H9 (cell line): Measurements from ENCODE around the gene CLEC16A. TPM values are rescaled to one million over a fixed set of nuclear protein-coding genes. Genes with fewer than 3 reads are reported as not detected.
A peak's percentile ranks its signal among the peaks of the same experiment; 100 is the strongest.

Experiments used
- DNase-seq: peaks from one replicate; pipeline ENCODE4 v3.0.0-alpha.2; 2017
- H2AFZ ChIP-seq: one replicate; pipeline ENCODE4 v1.6.1; 2013; ENCODE audit warnings: mild to moderate bottlenecking, low read length, control low read depth, moderate library complexity
- H2AK5ac ChIP-seq: 2 replicates; pipeline ENCODE4 v1.6.1; 2013; ENCODE audit warnings: low read length, control low read depth, mixed read lengths; ENCODE audit not compliant: insufficient read length
- H2BK120ac ChIP-seq: one replicate; pipeline ENCODE4 v1.6.1; 2013; ENCODE audit warnings: low read depth, mild to moderate bottlenecking, low read length, control low read depth, inconsistent platforms; ENCODE audit not compliant: poor library complexity, severe bottlenecking
- H2BK12ac ChIP-seq: 2 replicates; pipeline ENCODE4 v1.6.1; 2013; ENCODE audit warnings: low read length, control low read depth, mixed read lengths, low read depth; ENCODE audit not compliant: insufficient read length
- H2BK15ac ChIP-seq: 2 replicates; pipeline ENCODE4 v1.6.1; 2013; ENCODE audit warnings: low read depth, low read length, control low read depth
- H2BK20ac ChIP-seq: one replicate; pipeline ENCODE4 v1.6.1; 2013; ENCODE audit warnings: low read depth, mild to moderate bottlenecking, low read length, control low read depth, inconsistent platforms; ENCODE audit not compliant: poor library complexity, severe bottlenecking
- H2BK5ac ChIP-seq: 2 replicates; pipeline ENCODE4 v1.6.1; 2013; ENCODE audit warnings: low read length, control low read depth, mixed read lengths; ENCODE audit not compliant: insufficient read length
- H3K14ac ChIP-seq: 2 replicates; pipeline ENCODE4 v1.6.1; 2013; ENCODE audit warnings: low read length, control low read depth; ENCODE audit not compliant: insufficient read depth
- H3K18ac ChIP-seq: 2 replicates; pipeline ENCODE4 v1.6.1; 2013; ENCODE audit warnings: low read depth, mild to moderate bottlenecking, mixed read lengths, low read length, control low read depth; ENCODE audit not compliant: insufficient read length
- H3K23ac ChIP-seq: 2 replicates; pipeline ENCODE4 v1.6.1; 2013; ENCODE audit warnings: low read length, control low read depth, mixed read lengths, low read depth; ENCODE audit not compliant: insufficient read length
- H3K23me2 ChIP-seq: 2 replicates; pipeline ENCODE4 v1.6.1; 2013; ENCODE audit warnings: low read depth, mild to moderate bottlenecking, mixed read lengths, low read length, control low read depth; ENCODE audit not compliant: insufficient read length, poor library complexity, severe bottlenecking
- H3K27ac ChIP-seq: 2 replicates; pipeline ENCODE4 v1.5.1; 2013; ENCODE audit warnings: low read length, control low read depth, mixed read lengths, low read depth; ENCODE audit not compliant: insufficient read length
- H3K27me3 ChIP-seq: 2 replicates; pipeline ENCODE4 v1.6.1; 2013; ENCODE audit warnings: low read length, control low read depth, inconsistent platforms; ENCODE audit not compliant: insufficient read depth
- H3K4ac ChIP-seq: 2 replicates; pipeline ENCODE4 v1.6.1; 2013; ENCODE audit warnings: low read depth, mild to moderate bottlenecking, control low read depth, inconsistent platforms, low read length, moderate library complexity
- H3K4me1 ChIP-seq: 2 replicates; pipeline ENCODE4 v1.6.1; 2013; ENCODE audit warnings: low read length, control low read depth, inconsistent platforms; ENCODE audit not compliant: insufficient read depth
- H3K4me2 ChIP-seq: 2 replicates; pipeline ENCODE4 v1.6.1; 2013; ENCODE audit warnings: low read length, control low read depth, mixed read lengths; ENCODE audit not compliant: insufficient read length, insufficient read depth
- H3K56ac ChIP-seq: 2 replicates; pipeline ENCODE4 v1.6.1; 2013; ENCODE audit warnings: low read depth, mild to moderate bottlenecking, mixed read lengths, low read length, control low read depth; ENCODE audit not compliant: insufficient read length
- H3K79me1 ChIP-seq: 2 replicates; pipeline ENCODE4 v1.6.1; 2013; ENCODE audit warnings: low read depth, mild to moderate bottlenecking, moderate library complexity, low read length, control low read depth, inconsistent platforms; ENCODE audit not compliant: insufficient read depth, poor library complexity, severe bottlenecking
- H3K79me2 ChIP-seq: 2 replicates; pipeline ENCODE4 v1.6.1; 2013; ENCODE audit warnings: low read length, control low read depth, inconsistent platforms; ENCODE audit not compliant: insufficient read depth
- H3K9ac ChIP-seq: 2 replicates; pipeline ENCODE4 v1.6.1; 2013; ENCODE audit warnings: low read length, control low read depth, mixed read lengths; ENCODE audit not compliant: insufficient read length; ENCODE audit errors: extremely low read depth
- H3K9me3 ChIP-seq: one replicate; pipeline ENCODE4 v1.6.1; 2013; ENCODE audit warnings: low read depth, low read length, inconsistent platforms; ENCODE audit not compliant: control insufficient read depth
- H3T11ph ChIP-seq: one replicate; pipeline ENCODE4 v1.6.1; 2013; ENCODE audit warnings: mild to moderate bottlenecking, low read length, control low read depth, inconsistent platforms
- H4K20me1 ChIP-seq: one replicate; pipeline ENCODE4 v1.6.1; 2013; ENCODE audit not compliant: control insufficient read depth, insufficient read length, insufficient read depth
- H4K5ac ChIP-seq: 2 replicates; pipeline ENCODE4 v1.6.1; 2013; ENCODE audit warnings: low read depth, mild to moderate bottlenecking, mixed read lengths, low read length, control low read depth; ENCODE audit not compliant: insufficient read length
- H4K8ac ChIP-seq: replicated peaks from 2 replicates; pipeline ENCODE4 v1.6.1; 2013; ENCODE audit warnings: low read length, control low read depth, mixed read lengths, low read depth; ENCODE audit not compliant: insufficient read length
- H4K91ac ChIP-seq: 2 replicates; pipeline ENCODE4 v1.6.1; 2013; ENCODE audit warnings: low read depth, mild to moderate bottlenecking, moderate library complexity, mixed read lengths, low read length, control low read depth; ENCODE audit not compliant: insufficient read length
- H3K27ac Mint-ChIP-seq, 3 experiments: 2 replicates in 2 of 3; 3 replicates in 1 of 3; pipeline ENCODE4 v1.8.0; 2020 to 2021; ENCODE audit warnings: mixed read lengths in 3 of 3, mild to moderate bottlenecking in 1 of 3, moderate library complexity in 1 of 3
- H3K27me3 Mint-ChIP-seq: 2 replicates; pipeline ENCODE4 v1.8.0; 2021; ENCODE audit warnings: low read depth, mild to moderate bottlenecking, moderate library complexity, mixed read lengths
- H3K36me3 Mint-ChIP-seq, 3 experiments: 2 replicates in 2 of 3; 3 replicates in 1 of 3; pipeline ENCODE4 v1.8.0; 2020 to 2021; ENCODE audit warnings: low read depth in 3 of 3, mixed read lengths in 3 of 3; ENCODE audit not compliant: insufficient read depth in 1 of 3
- H3K4me1 Mint-ChIP-seq, 2 experiments: 2 replicates each; pipeline ENCODE4 v1.8.0; 2020; ENCODE audit warnings: mixed read lengths in 2 of 2
- H3K4me3 Mint-ChIP-seq, 2 experiments: 2 replicates in 1 of 2; 3 replicates in 1 of 2; pipeline ENCODE4 v1.8.0; 2020 to 2021; ENCODE audit warnings: mild to moderate bottlenecking in 2 of 2, mixed read lengths in 2 of 2, moderate library complexity in 1 of 2
- H3K9me3 Mint-ChIP-seq, 2 experiments: 2 replicates in 1 of 2; 3 replicates in 1 of 2; pipeline ENCODE4 v1.8.0; 2020; ENCODE audit warnings: mild to moderate bottlenecking in 2 of 2, mixed read lengths in 2 of 2, moderate library complexity in 1 of 2
- WGBS: extraction: QIAGEN DNeasy Blood & Tissue Kit; methylation state at CpG from one replicate; pipeline ENCODE4 v1.1.7; 2013; ENCODE audit warnings: missing lambda C conversion rate, low lambda C conversion rate, mixed read lengths; ENCODE audit not compliant: insufficient read length; ENCODE audit errors: extremely low coverage; 5-methylcytosine and 5-hydroxymethylcytosine counted together
- total RNA-seq: library from RNA; stranded (reverse); gene quantifications from 2 replicates; pipeline ENCODE4 v1.2.1, GENCODE V29; 2021
- TF ChIP-seq, protein P1 (sequence below): fragments of 200-600 bp; sonication (generic); conservative IDR thresholded peaks from 3 replicates; pipeline ENCODE4 v1.8.0; 2021; ENCODE audit warnings: antibody characterized with exemption, mild to moderate bottlenecking

The CLEC16A gene
- total RNA-seq, 1 experiment from 2014 or later, result 15.2 TPM

DNA sequence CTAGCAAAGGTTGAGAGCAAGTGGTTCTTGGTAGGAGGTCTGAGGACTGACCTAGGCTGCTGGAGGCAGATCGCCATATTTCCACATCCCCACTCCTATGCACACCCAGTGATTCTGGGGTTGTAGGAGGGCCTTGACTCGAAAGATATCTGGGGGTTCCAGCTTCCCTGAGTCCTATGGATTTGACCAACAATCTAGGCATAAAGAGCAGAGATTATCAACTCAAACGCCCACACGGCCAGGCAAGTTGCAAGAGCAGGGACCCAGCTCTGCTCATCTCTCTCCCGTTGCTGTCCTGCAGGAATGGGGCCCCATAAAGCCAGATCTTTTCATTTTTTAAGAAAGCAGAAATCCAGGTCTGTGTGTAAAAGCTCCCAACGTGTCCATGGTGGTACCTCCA lies 217.1 kb downstream of the CLEC16A start:
- WGBS, result no CpG with 5 or more reads among the region's 6 CpGs
- Mint-ChIP-seq H3K4me3 (no peak overlapping the region), H3K4me1 (peaks cover 7 to 19% of the 10 kb centered on the region in 2 experiments; a peak in 3 of 4 replicates), H3K27ac (peak overlapping the region; percentile 21 to 79 (median 54); a peak in 3 of 7 replicates), H3K9me3 (no peaks in the 10 kb centered on the region), H3K27me3 (no peaks in the 10 kb centered on the region; the same call in 1 of the 2 replicates), H3K36me3 (no peaks in the 10 kb centered on the region)
- no peaks in the 10 kb centered on the region for H4K20me1 ChIP-seq
- TF ChIP-seq, protein P1, sequence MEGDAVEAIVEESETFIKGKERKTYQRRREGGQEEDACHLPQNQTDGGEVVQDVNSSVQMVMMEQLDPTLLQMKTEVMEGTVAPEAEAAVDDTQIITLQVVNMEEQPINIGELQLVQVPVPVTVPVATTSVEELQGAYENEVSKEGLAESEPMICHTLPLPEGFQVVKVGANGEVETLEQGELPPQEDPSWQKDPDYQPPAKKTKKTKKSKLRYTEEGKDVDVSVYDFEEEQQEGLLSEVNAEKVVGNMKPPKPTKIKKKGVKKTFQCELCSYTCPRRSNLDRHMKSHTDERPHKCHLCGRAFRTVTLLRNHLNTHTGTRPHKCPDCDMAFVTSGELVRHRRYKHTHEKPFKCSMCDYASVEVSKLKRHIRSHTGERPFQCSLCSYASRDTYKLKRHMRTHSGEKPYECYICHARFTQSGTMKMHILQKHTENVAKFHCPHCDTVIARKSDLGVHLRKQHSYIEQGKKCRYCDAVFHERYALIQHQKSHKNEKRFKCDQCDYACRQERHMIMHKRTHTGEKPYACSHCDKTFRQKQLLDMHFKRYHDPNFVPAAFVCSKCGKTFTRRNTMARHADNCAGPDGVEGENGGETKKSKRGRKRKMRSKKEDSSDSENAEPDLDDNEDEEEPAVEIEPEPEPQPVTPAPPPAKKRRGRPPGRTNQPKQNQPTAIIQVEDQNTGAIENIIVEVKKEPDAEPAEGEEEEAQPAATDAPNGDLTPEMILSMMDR, result no peak
- H3K14ac ChIP-seq, result no peak overlapping the region
- no peak overlapping the region for H3K27ac ChIP-seq
- H3K27me3 ChIP-seq, result no peaks in the 10 kb centered on the region
- H2BK15ac ChIP-seq, result no peak overlapping the region
- H3K9me3 ChIP-seq, result no peaks in the 10 kb centered on the region
- H2BK120ac ChIP-seq, result no peak overlapping the region
- no peaks in the 10 kb centered on the region for H3K79me1 ChIP-seq
- no peak overlapping the region for H4K5ac ChIP-seq
- no peaks in the 10 kb centered on the region for H3K79me2 ChIP-seq
- no peak overlapping the region for H2BK5ac ChIP-seq
- H3T11ph ChIP-seq, result no peak overlapping the region
- no peak overlapping the region for H3K9ac ChIP-seq
- H4K91ac ChIP-seq, result no peak overlapping the region
- no peak overlapping the region for H3K18ac ChIP-seq
- no peak overlapping the region for H3K4me2 ChIP-seq
- no peak overlapping the region for H4K8ac ChIP-seq
- no peaks in the 10 kb centered on the region for H3K4me1 ChIP-seq
- H3K23ac ChIP-seq, result no peak overlapping the region
- H2BK20ac ChIP-seq, result no peak overlapping the region
- no peak overlapping the region for H3K4ac ChIP-seq
- no peak overlapping the region for H2AK5ac ChIP-seq
- no peak overlapping the region for H2BK12ac ChIP-seq
- no peaks in the 10 kb centered on the region for H3K23me2 ChIP-seq
- no peak overlapping the region for H2AFZ ChIP-seq
- DNase-seq, result no peak
- no peak overlapping the region for H3K56ac ChIP-seq
